SH-SY5Y (cell line): ENCODE data around the gene OR10X1.

Experiments used
- GATA2 ChIP-seq: IDR thresholded peaks from 2 replicates; pipeline ENCODE4 v1.6.1; 2011; ENCODE audit warnings: mild to moderate bottlenecking, low read depth, low read length
- GATA3 ChIP-seq: IDR thresholded peaks from 2 replicates; pipeline ENCODE4 v1.6.1; 2011; ENCODE audit warnings: low read depth, mild to moderate bottlenecking, low read length, moderate library complexity

- no peak for TF ChIP-seq GATA2
- no peak for TF ChIP-seq GATA3
Observed at GRCh38 chr1:158611916-158612315, 32.2 kb upstream of the OR10X1 start.
